Upper lobe of right lung (tissue), 1 donor: Measurements from ENCODE around the gene DYNLL2. TPM values are rescaled to one million over a fixed set of nuclear protein-coding genes. Genes with fewer than 3 reads are reported as not detected.

Experiments
- ATAC-seq: fragments of 200-7000 bp; cut with Tn5 transposase; one replicate; pipeline ENCODE4 v1.9.1; 2020; ENCODE audit warnings: mild to moderate bottlenecking, moderate library complexity
- DNase-seq: peaks from one replicate; pipeline ENCODE4 v3.0.0-alpha.2; 2020
- H3K27ac ChIP-seq: fragments of 200-600 bp; one replicate; pipeline ENCODE4 v1.8.0; 2022
- H3K27me3 ChIP-seq: fragments of 200-600 bp; one replicate; pipeline ENCODE4 v1.8.0; 2022; ENCODE audit warnings: mild to moderate bottlenecking
- H3K36me3 ChIP-seq: fragments of 200-600 bp; one replicate; pipeline ENCODE4 v1.8.0; 2022
- H3K4me1 ChIP-seq: fragments of 200-600 bp; one replicate; pipeline ENCODE4 v1.8.0; 2022
- H3K4me3 ChIP-seq: fragments of 200-600 bp; one replicate; pipeline ENCODE4 v1.8.0; 2022; ENCODE audit warnings: mild to moderate bottlenecking
- H3K9me3 ChIP-seq: fragments of 200-600 bp; one replicate; pipeline ENCODE4 v1.8.0; 2022
- intact Hi-C: fragments of 100-400 bp; cut with DNase I; formaldehyde crosslinking; loops from one replicate; pipeline ENCODE4 v1.11.0; 2022
- total RNA-seq: library from RNA; stranded (reverse); fragmentation: NEBNext Ultra II Directional; extraction: Animal tissue kit (Norgen Biotek cat#: 25700); gene quantifications from one replicate; pipeline ENCODE4 v1.2.1, GENCODE V29; 2021
- TF ChIP-seq, protein P1 (sequence below): fragments of 200-600 bp; IDR thresholded peaks from one replicate; pipeline ENCODE4 v1.8.0; 2022; ENCODE audit warnings: antibody characterized with exemption
- donor health status: DM: no; HTN: yes; CAD: no; lungs with severe emphysema.

DYNLL2 gene
- total RNA-seq, 1 donor from 2014 or later: 37.8 TPM

DNA sequence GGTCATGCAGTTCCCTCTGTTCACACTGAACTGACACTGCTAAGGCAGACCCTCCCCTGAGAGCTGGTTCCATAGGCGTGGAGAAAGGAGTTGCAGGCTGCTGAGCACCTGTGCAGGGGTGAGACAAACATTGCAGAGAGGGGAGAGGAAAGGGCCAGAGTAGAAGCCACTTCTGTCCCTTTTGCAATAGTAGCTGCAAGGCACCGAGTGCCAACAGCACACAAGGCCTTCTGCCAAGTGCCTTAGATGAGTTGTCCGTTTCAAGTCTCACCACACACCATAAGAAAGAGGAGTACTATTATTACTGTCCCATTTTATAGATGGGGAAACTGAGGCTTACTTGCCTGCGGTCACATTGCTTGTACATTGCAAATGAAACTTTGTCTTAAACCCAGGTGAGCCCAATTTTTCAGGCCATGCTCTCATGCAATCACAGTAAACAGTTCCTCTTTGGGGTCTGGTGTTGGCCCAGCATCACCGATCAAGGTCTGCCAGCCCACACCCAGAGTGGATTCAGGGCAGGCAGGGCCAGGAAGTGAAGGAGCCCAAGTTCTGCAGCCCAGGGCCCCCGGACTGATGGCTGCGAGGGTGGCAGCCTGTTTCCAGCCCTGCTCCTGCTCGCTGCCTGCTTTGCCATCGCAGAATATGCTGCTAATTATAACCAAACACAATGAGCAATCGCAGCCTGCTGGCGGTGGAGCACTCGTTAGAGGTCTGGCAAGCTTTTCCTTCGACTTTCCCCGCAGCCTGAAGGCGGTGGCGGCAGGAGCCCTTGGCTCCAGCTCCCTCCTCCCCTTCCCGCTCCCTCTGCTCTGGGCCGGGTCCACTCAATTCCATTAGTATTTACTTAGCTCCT, 36.8 kb upstream of the DYNLL2 start:
- H3K9me3 ChIP-seq: no peaks in the 10 kb centered on the region
- no peaks in the 10 kb centered on the region for H3K4me1 ChIP-seq
- intact Hi-C loops: no loop called here
- no peak for ATAC-seq
- no peak for DNase-seq
- H3K36me3 ChIP-seq: no peaks in the 10 kb centered on the region
- no peaks in the 10 kb centered on the region for H3K27me3 ChIP-seq
- no peak overlapping the region for H3K27ac ChIP-seq
- TF ChIP-seq, protein P1, sequence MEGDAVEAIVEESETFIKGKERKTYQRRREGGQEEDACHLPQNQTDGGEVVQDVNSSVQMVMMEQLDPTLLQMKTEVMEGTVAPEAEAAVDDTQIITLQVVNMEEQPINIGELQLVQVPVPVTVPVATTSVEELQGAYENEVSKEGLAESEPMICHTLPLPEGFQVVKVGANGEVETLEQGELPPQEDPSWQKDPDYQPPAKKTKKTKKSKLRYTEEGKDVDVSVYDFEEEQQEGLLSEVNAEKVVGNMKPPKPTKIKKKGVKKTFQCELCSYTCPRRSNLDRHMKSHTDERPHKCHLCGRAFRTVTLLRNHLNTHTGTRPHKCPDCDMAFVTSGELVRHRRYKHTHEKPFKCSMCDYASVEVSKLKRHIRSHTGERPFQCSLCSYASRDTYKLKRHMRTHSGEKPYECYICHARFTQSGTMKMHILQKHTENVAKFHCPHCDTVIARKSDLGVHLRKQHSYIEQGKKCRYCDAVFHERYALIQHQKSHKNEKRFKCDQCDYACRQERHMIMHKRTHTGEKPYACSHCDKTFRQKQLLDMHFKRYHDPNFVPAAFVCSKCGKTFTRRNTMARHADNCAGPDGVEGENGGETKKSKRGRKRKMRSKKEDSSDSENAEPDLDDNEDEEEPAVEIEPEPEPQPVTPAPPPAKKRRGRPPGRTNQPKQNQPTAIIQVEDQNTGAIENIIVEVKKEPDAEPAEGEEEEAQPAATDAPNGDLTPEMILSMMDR: no peak
- no peak overlapping the region for H3K4me3 ChIP-seq

DNA sequence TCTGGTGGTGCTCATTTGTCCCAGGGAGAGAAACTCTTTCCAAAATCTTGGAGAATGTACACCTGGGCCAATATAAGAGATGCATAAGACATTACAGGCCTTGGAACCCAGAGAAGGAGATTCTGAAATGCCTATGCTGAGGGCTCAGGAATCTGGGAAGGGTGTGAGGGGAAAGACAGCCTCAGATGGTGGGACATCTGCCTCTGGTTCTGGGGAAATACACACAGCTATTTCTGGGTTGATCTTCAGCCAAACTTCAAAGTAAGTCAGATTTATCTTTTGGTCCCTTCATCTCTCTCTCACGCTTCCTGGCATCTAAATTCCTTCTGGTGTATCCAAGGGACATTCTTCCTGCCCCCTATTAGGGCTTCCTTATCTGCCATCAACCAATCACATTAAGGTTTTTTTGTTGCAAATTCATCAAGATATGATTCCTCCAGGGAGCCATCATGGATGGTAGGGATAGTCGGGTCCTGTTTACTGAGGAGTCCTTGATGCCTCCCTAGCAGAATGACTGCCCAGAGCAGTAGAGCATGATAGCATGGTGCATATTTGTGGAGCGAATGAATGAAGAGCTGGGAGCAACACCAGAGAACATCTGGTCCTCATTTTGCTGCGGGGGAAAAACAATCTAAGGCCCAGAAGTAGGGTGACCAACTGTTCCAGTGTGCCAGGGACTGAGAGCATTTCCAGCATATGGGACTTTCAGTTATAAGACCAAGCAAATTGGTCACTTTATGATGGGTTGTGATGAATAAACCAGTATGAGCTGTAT, 35.7 kb upstream of the DYNLL2 start:
- Histone ChIP-seq H3K36me3 (no peaks in the 10 kb centered on the region), H3K27ac (no peak overlapping the region), H3K4me3 (no peak overlapping the region), H3K27me3 (no peaks in the 10 kb centered on the region), H3K4me1 (no peaks in the 10 kb centered on the region), H3K9me3 (no peaks in the 10 kb centered on the region)
- DNase-seq: no peak
- ATAC-seq: no peak
- TF ChIP-seq, protein P1: no peak
- intact Hi-C loops: no loop called here

GRCh38 chr17:58049533-58049932, 33.7 kb upstream of the DYNLL2 start:
- intact Hi-C loops: no loop called here
- ATAC-seq (no peak), DNase-seq (no peak)
- no peak overlapping the region for H3K4me3 ChIP-seq
- H3K4me1 ChIP-seq: no peaks in the 10 kb centered on the region
- TF ChIP-seq, protein P1: no peak
- H3K36me3 ChIP-seq: no peaks in the 10 kb centered on the region
- no peaks in the 10 kb centered on the region for H3K9me3 ChIP-seq
- no peak overlapping the region for H3K27ac ChIP-seq
- H3K27me3 ChIP-seq: no peaks in the 10 kb centered on the region

DNA sequence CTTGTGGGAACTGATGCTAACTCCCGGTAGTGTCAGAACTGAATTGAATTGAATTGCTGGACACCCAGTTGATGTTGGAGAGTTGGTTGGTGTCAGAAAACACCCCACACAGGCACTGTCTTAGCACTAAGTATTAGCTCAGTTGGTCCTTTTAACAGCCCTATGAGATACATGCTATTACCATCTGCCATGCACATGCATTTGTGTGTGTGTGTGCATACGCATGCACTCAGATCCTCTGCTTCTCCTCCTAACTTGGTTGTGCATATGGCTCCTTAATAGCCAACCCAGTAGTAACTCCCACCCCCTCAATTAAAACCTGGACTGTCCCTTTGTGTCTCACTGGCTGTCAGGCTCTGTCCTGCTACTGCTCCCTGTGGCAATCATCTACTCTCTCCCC, 32.3 kb upstream of the DYNLL2 start:
- H3K27me3 ChIP-seq: no peaks in the 10 kb centered on the region
- H3K4me3 ChIP-seq: no peak overlapping the region
- no peak overlapping the region for H3K27ac ChIP-seq
- TF ChIP-seq, protein P1: no peak
- H3K36me3 ChIP-seq: no peaks in the 10 kb centered on the region
- ATAC-seq (no peak), DNase-seq (no peak)
- no peaks in the 10 kb centered on the region for H3K4me1 ChIP-seq
- H3K9me3 ChIP-seq: no peaks in the 10 kb centered on the region
- intact Hi-C loops: no loop called here

GRCh38 chr17:58051468-58051867, 31.8 kb upstream of the DYNLL2 start:
- Histone ChIP-seq H3K4me3 (no peak overlapping the region), H3K36me3 (no peaks in the 10 kb centered on the region), H3K27me3 (no peaks in the 10 kb centered on the region), H3K4me1 (no peaks in the 10 kb centered on the region), H3K27ac (no peak overlapping the region), H3K9me3 (no peaks in the 10 kb centered on the region)
- TF ChIP-seq, protein P1: no peak
- DNase-seq (no peak), ATAC-seq (peak; percentile 40)
- intact Hi-C loops: no loop called here
